Omental fat pad (tissue), 4 donors: ENCODE measurements around the gene PILRB. TPM values are rescaled to one million over a fixed set of nuclear protein-coding genes. Genes with fewer than 3 reads are reported as not detected.

Experiments used
- ATAC-seq: fragments of 150-250 bp; one replicate; pipeline ENCODE4 v1.9.1; 2016; ENCODE audit warnings: mild to moderate bottlenecking, moderate library complexity; ENCODE audit not compliant: low FRiP score
- DNase-seq: peaks from one replicate; pipeline ENCODE4 v3.0.0-alpha.2; 2019; ENCODE audit warnings: low spot score
- CTCF ChIP-seq, 3 donors: fragments of 450-650 bp; IDR thresholded peaks; one replicate each; pipeline ENCODE4 v1.5.1; 2016 to 2017; ENCODE audit warnings: antibody characterized with exemption in 3 of 3, mild to moderate bottlenecking in 3 of 3, moderate library complexity in 2 of 3
- small RNA-seq: library from RNA; depleted of rRNA; stranded (forward); fragments of <200 nt; gene quantifications from one replicate; pipeline ENCODE3, GENCODE V24; 2016
- total RNA-seq, 4 donors: library from RNA; depleted of rRNA; stranded (reverse); fragments of >200 nt; gene quantifications; one replicate each; pipeline ENCODE4 v1.1.0, GENCODE V29; 2016

Gene PILRB
- total RNA-seq, 4 donors from 2014 or later: 25.0 to 83.5 (median 36.9) TPM

GRCh38 chr7:100411101-100411500, 53.2 kb downstream of the PILRB start:
- no peak for TF ChIP-seq CTCF (IDR thresholded peaks at IDR 0.05)
- no peak for DNase-seq
- ATAC-seq: no peak

- DNase-seq (no peak), ATAC-seq (no peak)
- no peak for TF ChIP-seq CTCF (IDR thresholded peaks at IDR 0.05)
Measured at GRCh38 chr7:100413346-100413745, 55.4 kb downstream of the PILRB start.

- TF ChIP-seq CTCF (IDR thresholded peaks at IDR 0.05): no peak
- DNase-seq: no peak
- ATAC-seq: no peak
Measured at GRCh38 chr7:100413889-100414288, 56.0 kb downstream of the PILRB start.

GRCh38 chr7:100415448-100415847, 57.5 kb downstream of the PILRB start:
- no peak for DNase-seq
- ATAC-seq: no peak
- TF ChIP-seq CTCF (IDR thresholded peaks at IDR 0.05): no peak

Small RNA genes within 50 kb of the gene (small RNA-seq; reads per million reads assigned to genes)
- not detected for gene RF00019

Other genes starting within 250 kb of the PILRB start
- 10 to 100 TPM; 21.0 to 37.5 (median 30.3) TPM for gene TAF6, start 238.8 kb upstream of the PILRB start, total RNA-seq
- 10 to 100 TPM in 2 of 4 donors, 1 to 10 TPM in 2; 5.8 to 18.6 (median 9.6) TPM for gene CNPY4, start 238.5 kb upstream of the PILRB start, total RNA-seq
- gene MBLAC1, start 231.2 kb upstream of the PILRB start, total RNA-seq: 1 to 10 TPM; 1.3 to 2.9 (median 1.7) TPM
- gene LAMTOR4, start 209.2 kb upstream of the PILRB start, total RNA-seq: 100 to 1,000 TPM; 183 to 194 (median 184) TPM
- gene TRAPPC14, start 199.4 kb upstream of the PILRB start, total RNA-seq: 10 to 100 TPM in 2 of 4 donors, 1 to 10 TPM in 2; 5.7 to 13.2 (median 10.6) TPM
- gene GAL3ST4, start 189.5 kb upstream of the PILRB start, total RNA-seq: 1 to 10 TPM in 2 of 4 donors, under 1 TPM in 2; 0.75 to 2.2 (median 1.1) TPM
- gene GPC2, start 180.7 kb upstream of the PILRB start, total RNA-seq: under 1 TPM in 1 of 4 donors, not detected in 3; 0.48 TPM
- gene STAG3, start 180.2 kb upstream of the PILRB start, total RNA-seq: 1 to 10 TPM in 1 of 4 donors, under 1 TPM in 3; 0.28 to 1.7 (median 0.85) TPM
- 1 to 10 TPM in 2 of 4 donors, under 1 TPM in 1, not detected in 1; 0.74 to 2.2 (median 1.1) TPM for gene PVRIG, start 138.2 kb upstream of the PILRB start, total RNA-seq
- not detected for gene SPDYE3, start 50.4 kb upstream of the PILRB start, total RNA-seq
- 10 to 100 TPM in 2 of 4 donors, 1 to 10 TPM in 2; 8.6 to 36.9 (median 13.4) TPM for gene PILRA, start 15.4 kb downstream of the PILRB start, total RNA-seq
- gene ZCWPW1, start 70.6 kb downstream of the PILRB start, total RNA-seq: 1 to 10 TPM; 2.8 to 5.8 (median 3.6) TPM
- gene MEPCE, start 71.7 kb downstream of the PILRB start, total RNA-seq: 10 to 100 TPM; 23.6 to 49.5 (median 36.6) TPM
- 10 to 100 TPM in 3 of 4 donors, 1 to 10 TPM in 1; 6.1 to 22.2 (median 17.7) TPM for gene PPP1R35, start 78.4 kb downstream of the PILRB start, total RNA-seq
- gene SPACDR, start 106.1 kb downstream of the PILRB start, total RNA-seq: 1 to 10 TPM in 1 of 4 donors, under 1 TPM in 1, not detected in 2; 0.84 to 1.3 TPM
- 10 to 100 TPM; 15.6 to 36.4 (median 21.4) TPM for gene TSC22D4, start 121.1 kb downstream of the PILRB start, total RNA-seq
- gene NYAP1, start 125.8 kb downstream of the PILRB start, total RNA-seq: 1 to 10 TPM in 3 of 4 donors, under 1 TPM in 1; 0.63 to 3.6 (median 2.1) TPM
- gene AGFG2, start 181.1 kb downstream of the PILRB start, total RNA-seq: 10 to 100 TPM; 10.6 to 45.0 (median 21.3) TPM
- gene SAP25, start 215.8 kb downstream of the PILRB start, total RNA-seq: 1 to 10 TPM in 3 of 4 donors, not detected in 1; 1.1 to 4.7 (median 1.7) TPM
- 100 to 1,000 TPM in 1 of 4 donors, 10 to 100 TPM in 3; 51.8 to 108 (median 55.7) TPM for gene LRCH4, start 228.0 kb downstream of the PILRB start, total RNA-seq
- under 1 TPM in 1 of 4 donors, not detected in 3; 0.36 TPM for gene FBXO24, start 228.2 kb downstream of the PILRB start, total RNA-seq
- gene PCOLCE, start 244.2 kb downstream of the PILRB start, total RNA-seq: 10 to 100 TPM; 20.6 to 87.2 (median 40.5) TPM